ENCODE data around the gene SPEG.

GRCh38 chr2:219414857-219415256 is 19.8 kb upstream of the SPEG start:
- TF ChIP-seq JUN (IDR thresholded peaks at IDR 0.05; ENCODE audit: low read depth, low read length) (no peak), HDAC6 (IDR thresholded peaks at IDR 0.05; ENCODE audit: low read depth, low read length) (no peak), ATF3 (IDR thresholded peaks at IDR 0.05; ENCODE audit: insufficient read depth, low read depth, low read length) (no peak), POLR2AphosphoS5 (IDR thresholded peaks at IDR 0.05; ENCODE audit: low read depth, low read length) (no peak), TCF12 (IDR thresholded peaks at IDR 0.05; ENCODE audit: low read depth, low read length) (no peak), MAFK (IDR thresholded peaks at IDR 0.05; ENCODE audit: low read depth, low read length) (no peak)
- TF ChIP-seq, protein P1, sequence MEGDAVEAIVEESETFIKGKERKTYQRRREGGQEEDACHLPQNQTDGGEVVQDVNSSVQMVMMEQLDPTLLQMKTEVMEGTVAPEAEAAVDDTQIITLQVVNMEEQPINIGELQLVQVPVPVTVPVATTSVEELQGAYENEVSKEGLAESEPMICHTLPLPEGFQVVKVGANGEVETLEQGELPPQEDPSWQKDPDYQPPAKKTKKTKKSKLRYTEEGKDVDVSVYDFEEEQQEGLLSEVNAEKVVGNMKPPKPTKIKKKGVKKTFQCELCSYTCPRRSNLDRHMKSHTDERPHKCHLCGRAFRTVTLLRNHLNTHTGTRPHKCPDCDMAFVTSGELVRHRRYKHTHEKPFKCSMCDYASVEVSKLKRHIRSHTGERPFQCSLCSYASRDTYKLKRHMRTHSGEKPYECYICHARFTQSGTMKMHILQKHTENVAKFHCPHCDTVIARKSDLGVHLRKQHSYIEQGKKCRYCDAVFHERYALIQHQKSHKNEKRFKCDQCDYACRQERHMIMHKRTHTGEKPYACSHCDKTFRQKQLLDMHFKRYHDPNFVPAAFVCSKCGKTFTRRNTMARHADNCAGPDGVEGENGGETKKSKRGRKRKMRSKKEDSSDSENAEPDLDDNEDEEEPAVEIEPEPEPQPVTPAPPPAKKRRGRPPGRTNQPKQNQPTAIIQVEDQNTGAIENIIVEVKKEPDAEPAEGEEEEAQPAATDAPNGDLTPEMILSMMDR (IDR thresholded peaks at IDR 0.05; ENCODE audit: control extremely low read depth in 1 of 3, insufficient read depth in 1 of 3, low read depth in 1 of 3, low read length in 3 of 3), result no peak
